Measurements from ENCODE around the gene HYAL2. TPM values are rescaled to one million over a fixed set of nuclear protein-coding genes. Genes with fewer than 3 reads are reported as not detected.
A peak's percentile ranks its signal among the peaks of the same experiment; 100 is the strongest.

HYAL2 gene
- total and polyA plus RNA-seq, 10 of the 15 experiments (the other 5 are each of a cell fraction or from before 2014, with no cell fraction given) = 0.06 to 21.8 (median 12.7) TPM

DNA sequence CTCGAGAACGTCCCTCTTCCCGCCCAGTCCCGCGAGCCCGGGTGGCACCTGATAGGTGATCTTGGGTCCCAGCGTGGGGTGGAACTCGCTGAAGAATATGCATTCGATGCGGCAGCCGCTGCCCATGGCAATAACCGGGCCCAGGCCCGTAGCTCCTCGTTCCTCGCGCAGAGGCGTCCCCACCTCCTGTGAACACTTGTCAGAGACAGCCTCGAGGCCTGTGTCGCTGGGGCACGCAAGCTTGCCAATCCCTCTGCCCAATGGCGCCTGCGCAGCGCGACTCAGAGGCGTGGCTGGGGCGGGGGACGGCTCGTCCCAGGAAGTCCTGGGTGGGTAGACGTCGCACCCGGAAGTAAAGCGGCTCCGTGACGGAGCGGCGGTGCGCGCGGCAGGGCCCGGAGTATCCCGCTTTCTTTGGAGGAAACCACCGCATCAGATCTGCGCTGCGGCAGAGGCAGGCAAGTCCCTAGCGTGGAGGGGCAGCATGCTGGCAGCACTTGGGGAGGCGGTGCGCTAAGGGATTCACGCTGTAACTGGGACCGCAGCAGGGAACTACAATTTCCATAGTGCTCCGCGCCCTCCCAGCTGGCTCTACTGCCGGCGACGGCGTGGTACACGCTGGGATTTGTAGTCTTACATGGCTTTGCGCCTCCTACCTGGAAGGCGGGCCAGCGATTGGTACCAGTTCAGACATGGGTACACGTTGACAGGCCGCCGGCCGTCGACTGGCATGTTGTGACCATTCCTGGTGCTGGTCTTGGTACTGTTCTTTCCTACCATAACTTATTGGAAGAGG is 28.2 kb upstream of the HYAL2 start, which contains the start of the genes CYB561D2 and NPRL2 (continued):
- TF ChIP-seq, protein P1, sequence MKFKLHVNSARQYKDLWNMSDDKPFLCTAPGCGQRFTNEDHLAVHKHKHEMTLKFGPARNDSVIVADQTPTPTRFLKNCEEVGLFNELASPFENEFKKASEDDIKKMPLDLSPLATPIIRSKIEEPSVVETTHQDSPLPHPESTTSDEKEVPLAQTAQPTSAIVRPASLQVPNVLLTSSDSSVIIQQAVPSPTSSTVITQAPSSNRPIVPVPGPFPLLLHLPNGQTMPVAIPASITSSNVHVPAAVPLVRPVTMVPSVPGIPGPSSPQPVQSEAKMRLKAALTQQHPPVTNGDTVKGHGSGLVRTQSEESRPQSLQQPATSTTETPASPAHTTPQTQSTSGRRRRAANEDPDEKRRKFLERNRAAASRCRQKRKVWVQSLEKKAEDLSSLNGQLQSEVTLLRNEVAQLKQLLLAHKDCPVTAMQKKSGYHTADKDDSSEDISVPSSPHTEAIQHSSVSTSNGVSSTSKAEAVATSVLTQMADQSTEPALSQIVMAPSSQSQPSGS (IDR thresholded peaks at IDR 0.05; ENCODE audit: low read length) = no peak
- TF ChIP-seq IRF4 (IDR thresholded peaks at IDR 0.05; ENCODE audit: low read depth, low read length) = no peak
- no peak for TF ChIP-seq MEF2B (IDR thresholded peaks at IDR 0.05; ENCODE audit: partially characterized antibody, poor library complexity, severe bottlenecking)
- TF ChIP-seq NFYB (IDR thresholded peaks at IDR 0.05; ENCODE audit: insufficient read depth, low read depth, low read length) = no peak
- TF ChIP-seq, protein P2, sequence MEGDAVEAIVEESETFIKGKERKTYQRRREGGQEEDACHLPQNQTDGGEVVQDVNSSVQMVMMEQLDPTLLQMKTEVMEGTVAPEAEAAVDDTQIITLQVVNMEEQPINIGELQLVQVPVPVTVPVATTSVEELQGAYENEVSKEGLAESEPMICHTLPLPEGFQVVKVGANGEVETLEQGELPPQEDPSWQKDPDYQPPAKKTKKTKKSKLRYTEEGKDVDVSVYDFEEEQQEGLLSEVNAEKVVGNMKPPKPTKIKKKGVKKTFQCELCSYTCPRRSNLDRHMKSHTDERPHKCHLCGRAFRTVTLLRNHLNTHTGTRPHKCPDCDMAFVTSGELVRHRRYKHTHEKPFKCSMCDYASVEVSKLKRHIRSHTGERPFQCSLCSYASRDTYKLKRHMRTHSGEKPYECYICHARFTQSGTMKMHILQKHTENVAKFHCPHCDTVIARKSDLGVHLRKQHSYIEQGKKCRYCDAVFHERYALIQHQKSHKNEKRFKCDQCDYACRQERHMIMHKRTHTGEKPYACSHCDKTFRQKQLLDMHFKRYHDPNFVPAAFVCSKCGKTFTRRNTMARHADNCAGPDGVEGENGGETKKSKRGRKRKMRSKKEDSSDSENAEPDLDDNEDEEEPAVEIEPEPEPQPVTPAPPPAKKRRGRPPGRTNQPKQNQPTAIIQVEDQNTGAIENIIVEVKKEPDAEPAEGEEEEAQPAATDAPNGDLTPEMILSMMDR (IDR thresholded peaks at IDR 0.05 in 2 of 3, conservative IDR thresholded peaks at IDR 0.05 in 1 of 3; ENCODE audit: control insufficient read depth in 2 of 3, extremely low read depth in 1 of 3, insufficient read depth in 1 of 3, low read depth in 3 of 3, low read length in 3 of 3) = no peak
- peak; percentile 99 for TF ChIP-seq CREM (IDR thresholded peaks at IDR 0.05; ENCODE audit: low read depth)
- TF ChIP-seq SIN3A (IDR thresholded peaks at IDR 0.05; ENCODE audit: low read depth, low read length) = peak; percentile 73
- no peak for TF ChIP-seq ZNF592 (IDR thresholded peaks at IDR 0.05)
- peak; percentile 69 for TF ChIP-seq ELK1 (IDR thresholded peaks at IDR 0.05; ENCODE audit: low read depth, low read length)
- no peak for TF ChIP-seq ZNF622 (IDR thresholded peaks at IDR 0.05)
- TF ChIP-seq, protein P3, sequence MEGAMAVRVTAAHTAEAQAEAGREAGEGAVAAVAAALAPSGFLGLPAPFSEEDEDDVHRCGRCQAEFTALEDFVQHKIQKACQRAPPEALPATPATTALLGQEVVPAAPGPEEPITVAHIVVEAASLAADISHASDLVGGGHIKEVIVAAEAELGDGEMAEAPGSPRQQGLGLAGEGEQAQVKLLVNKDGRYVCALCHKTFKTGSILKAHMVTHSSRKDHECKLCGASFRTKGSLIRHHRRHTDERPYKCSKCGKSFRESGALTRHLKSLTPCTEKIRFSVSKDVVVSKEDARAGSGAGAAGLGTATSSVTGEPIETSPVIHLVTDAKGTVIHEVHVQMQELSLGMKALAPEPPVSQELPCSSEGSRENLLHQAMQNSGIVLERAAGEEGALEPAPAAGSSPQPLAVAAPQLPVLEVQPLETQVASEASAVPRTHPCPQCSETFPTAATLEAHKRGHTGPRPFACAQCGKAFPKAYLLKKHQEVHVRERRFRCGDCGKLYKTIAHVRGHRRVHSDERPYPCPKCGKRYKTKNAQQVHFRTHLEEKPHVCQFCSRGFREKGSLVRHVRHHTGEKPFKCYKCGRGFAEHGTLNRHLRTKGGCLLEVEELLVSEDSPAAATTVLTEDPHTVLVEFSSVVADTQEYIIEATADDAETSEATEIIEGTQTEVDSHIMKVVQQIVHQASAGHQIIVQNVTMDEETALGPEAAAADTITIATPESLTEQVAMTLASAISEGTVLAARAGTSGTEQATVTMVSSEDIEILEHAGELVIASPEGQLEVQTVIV (IDR thresholded peaks at IDR 0.05; ENCODE audit: borderline replicate concordance, partially characterized antibody) = peak; percentile 94
- TF ChIP-seq, protein P4, sequence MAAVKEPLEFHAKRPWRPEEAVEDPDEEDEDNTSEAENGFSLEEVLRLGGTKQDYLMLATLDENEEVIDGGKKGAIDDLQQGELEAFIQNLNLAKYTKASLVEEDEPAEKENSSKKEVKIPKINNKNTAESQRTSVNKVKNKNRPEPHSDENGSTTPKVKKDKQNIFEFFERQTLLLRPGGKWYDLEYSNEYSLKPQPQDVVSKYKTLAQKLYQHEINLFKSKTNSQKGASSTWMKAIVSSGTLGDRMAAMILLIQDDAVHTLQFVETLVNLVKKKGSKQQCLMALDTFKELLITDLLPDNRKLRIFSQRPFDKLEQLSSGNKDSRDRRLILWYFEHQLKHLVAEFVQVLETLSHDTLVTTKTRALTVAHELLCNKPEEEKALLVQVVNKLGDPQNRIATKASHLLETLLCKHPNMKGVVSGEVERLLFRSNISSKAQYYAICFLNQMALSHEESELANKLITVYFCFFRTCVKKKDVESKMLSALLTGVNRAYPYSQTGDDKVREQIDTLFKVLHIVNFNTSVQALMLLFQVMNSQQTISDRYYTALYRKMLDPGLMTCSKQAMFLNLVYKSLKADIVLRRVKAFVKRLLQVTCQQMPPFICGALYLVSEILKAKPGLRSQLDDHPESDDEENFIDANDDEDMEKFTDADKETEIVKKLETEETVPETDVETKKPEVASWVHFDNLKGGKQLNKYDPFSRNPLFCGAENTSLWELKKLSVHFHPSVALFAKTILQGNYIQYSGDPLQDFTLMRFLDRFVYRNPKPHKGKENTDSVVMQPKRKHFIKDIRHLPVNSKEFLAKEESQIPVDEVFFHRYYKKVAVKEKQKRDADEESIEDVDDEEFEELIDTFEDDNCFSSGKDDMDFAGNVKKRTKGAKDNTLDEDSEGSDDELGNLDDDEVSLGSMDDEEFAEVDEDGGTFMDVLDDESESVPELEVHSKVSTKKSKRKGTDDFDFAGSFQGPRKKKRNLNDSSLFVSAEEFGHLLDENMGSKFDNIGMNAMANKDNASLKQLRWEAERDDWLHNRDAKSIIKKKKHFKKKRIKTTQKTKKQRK (IDR thresholded peaks at IDR 0.05; ENCODE audit: low read depth, low read length) = no peak
- peak; percentile 83 for TF ChIP-seq NRF1 (conservative IDR thresholded peaks at IDR 0.05; ENCODE audit: low read depth, low read length)
